HCT116 (cell line): ENCODE measurements around the gene PIGC. TPM values are rescaled to one million over a fixed set of nuclear protein-coding genes. Genes with fewer than 3 reads are reported as not detected.

Source experiments
- ATAC-seq: fragments of 200-7000 bp; cut with Tn5 transposase; 2 replicates; pipeline ENCODE4 v1.9.1; 2020; ENCODE audit warnings: mild to moderate bottlenecking, moderate library complexity
- BruUV-seq: library from RNA; stranded (reverse); fragments of 400-500 nt; replicated peaks from 2 replicates; lab custom pipeline; 2021; lab: Mats Ljungman, UMichigan
- CTCF ChIA-PET: fragments of 300-600 bp; sonication (Branson Sonifier 250); formaldehyde crosslinking; loops from one replicate; lab custom pipeline; 2021; ENCODE audit warnings: antibody characterized with exemption; lab: Charles Lee
- POLR2A ChIA-PET: fragments of 300-600, 350-600 bp; sonication (Branson Sonifier 250); formaldehyde crosslinking; loops from one replicate; lab custom pipeline; 2021; ENCODE audit warnings: antibody characterized with exemption; lab: Charles Lee
- RAD21 ChIA-PET, 2 experiments: fragments of 300-600 bp; sonication (Branson Sonifier 250); formaldehyde crosslinking; loops; one replicate each; lab custom pipeline; 2023; ENCODE audit warnings: low total read pairs in 2 of 2; ENCODE audit not compliant: uncharacterized antibody in 2 of 2, unreplicated experiment in 2 of 2, low non-redundant PET in 1 of 2; lab: Charles Lee
- DNase-seq: peaks from one replicate; pipeline ENCODE4 v3.0.0-alpha.2; 2010; ENCODE audit warnings: low read depth, low spot score
- H2AFZ ChIP-seq: fragments of 200-600 bp; shearing (Covaris generic), sonication (generic); 2 replicates; pipeline ENCODE4 v1.6.1; 2017; ENCODE audit warnings: low read depth, mixed run types, mixed read lengths, antibody characterized with exemption, low read length; ENCODE audit not compliant: poor library complexity, severe bottlenecking
- H3K27ac ChIP-seq: 2 replicates; pipeline ENCODE4 v1.5.1; 2012; ENCODE audit warnings: low read depth, low read length
- H3K27me3 ChIP-seq: fragments of 200-600 bp; sonication (generic); 2 replicates; pipeline ENCODE4 v1.6.1; 2016; ENCODE audit warnings: mixed run types, low read length, mixed read lengths; ENCODE audit not compliant: insufficient read depth
- H3K36me3 ChIP-seq, 2 experiments: fragments of 200-500 bp in 1 of 2; fragments of 200-600 bp in 1 of 2; sonication (Bioruptor generic) in 1 of 2; sonication (generic) in 1 of 2; 2 replicates each; pipeline versions ENCODE4 v1.5.1 to v1.6.1; 2014 to 2016; ENCODE audit warnings: low read length in 2 of 2, inconsistent platforms in 1 of 2, mixed read lengths in 1 of 2, mixed run types in 1 of 2; ENCODE audit not compliant: insufficient read depth in 2 of 2, control insufficient read depth in 1 of 2
- H3K4me1 ChIP-seq, 2 experiments: fragments of 200-600 bp in 1 of 2; sonication (generic) in 1 of 2; 2 replicates each; pipeline versions ENCODE4 v1.5.1 to v1.6.1; 2012 to 2017; ENCODE audit warnings: low read length in 2 of 2, inconsistent platforms in 1 of 2, mild to moderate bottlenecking in 1 of 2, mixed read lengths in 1 of 2, mixed run types in 1 of 2, moderate library complexity in 1 of 2; ENCODE audit not compliant: insufficient read depth in 2 of 2, control insufficient read depth in 1 of 2
- H3K4me2 ChIP-seq: fragments of 200-600 bp; sonication (generic); 2 replicates; pipeline ENCODE4 v1.6.1; 2017; ENCODE audit warnings: mixed run types, low read length, mixed read lengths
- H3K4me3 ChIP-seq, 2 experiments: fragments of 200-600 bp in 1 of 2; sonication (generic) in 1 of 2; replicated peaks in 1 of 2; 2 replicates each; pipeline ENCODE4 v1.5.1; 2011 to 2016; ENCODE audit warnings: low read length in 2 of 2, control low read depth in 1 of 2, low read depth in 1 of 2, mild to moderate bottlenecking in 1 of 2, mixed read lengths in 1 of 2, mixed run types in 1 of 2
- H3K79me2 ChIP-seq: fragments of 200-600 bp; sonication (generic); 2 replicates; pipeline ENCODE4 v1.6.1; 2017; ENCODE audit warnings: mild to moderate bottlenecking, mixed run types, low read length, moderate library complexity, mixed read lengths; ENCODE audit not compliant: insufficient read depth
- H3K9ac ChIP-seq: fragments of 200-600 bp; sonication (generic); 2 replicates; pipeline ENCODE4 v1.6.1; 2016; ENCODE audit warnings: low read length, mixed read lengths
- H3K9me2 ChIP-seq: fragments of 200-600 bp; sonication (generic), shearing (Covaris generic); 2 replicates; pipeline ENCODE4 v1.6.1; 2017; ENCODE audit warnings: mixed run types, mild to moderate bottlenecking, moderate library complexity; ENCODE audit not compliant: insufficient read depth
- H3K9me3 ChIP-seq, 2 experiments: fragments of 200-500 bp in 1 of 2; fragments of 200-600 bp in 1 of 2; sonication (Bioruptor generic) in 1 of 2; sonication (generic) in 1 of 2; 2 replicates each; pipeline ENCODE4 v1.6.1; 2014 to 2017; ENCODE audit warnings: low read length in 2 of 2, mixed read lengths in 2 of 2, inconsistent platforms in 1 of 2, low read depth in 1 of 2, mild to moderate bottlenecking in 1 of 2, mixed run types in 1 of 2, moderate library complexity in 1 of 2; ENCODE audit not compliant: control insufficient read depth in 1 of 2, insufficient read depth in 1 of 2
- H4K20me1 ChIP-seq: fragments of 200-600 bp; sonication (generic), shearing (Covaris generic); 2 replicates; pipeline ENCODE4 v1.6.1; 2017; ENCODE audit warnings: mixed run types, mild to moderate bottlenecking, moderate library complexity; ENCODE audit not compliant: insufficient read depth
- CBX3 ChIP-seq: IDR thresholded peaks from 2 replicates; pipeline ENCODE4 v1.6.1; 2012; ENCODE audit warnings: low read depth
- CTCF ChIP-seq, 3 experiments: fragments of 200-600 bp in 1 of 3; sonication (generic) in 1 of 3; IDR thresholded peaks in 2 of 3; conservative IDR thresholded peaks in 1 of 3; 2 replicates each; pipeline ENCODE4 v1.5.1; 2012 to 2017; ENCODE audit warnings: low read depth in 2 of 3, low read length in 2 of 3, antibody characterized with exemption in 1 of 3, borderline replicate concordance in 1 of 3, control low read depth in 1 of 3, mild to moderate bottlenecking in 1 of 3, mixed read lengths in 1 of 3, mixed run types in 1 of 3, moderate library complexity in 1 of 3; ENCODE audit not compliant: insufficient read depth in 1 of 3
- EGR1 ChIP-seq: IDR thresholded peaks from 2 replicates; pipeline ENCODE4 v1.6.1; 2012; ENCODE audit warnings: low read depth
- ELF1 ChIP-seq: IDR thresholded peaks from 2 replicates; pipeline ENCODE4 v1.6.1; 2012; ENCODE audit warnings: low read depth, borderline replicate concordance
- FOSL1 ChIP-seq: IDR thresholded peaks from 2 replicates; pipeline ENCODE4 v1.6.1; 2012; ENCODE audit warnings: low read depth
- JUND ChIP-seq: IDR thresholded peaks from 2 replicates; pipeline ENCODE4 v1.6.1; 2012
- MAX ChIP-seq: IDR thresholded peaks from 2 replicates; pipeline ENCODE4 v1.6.1; 2012
- RAD21 ChIP-seq: IDR thresholded peaks from 2 replicates; pipeline ENCODE4 v1.6.1; 2012; ENCODE audit warnings: low read depth, mild to moderate bottlenecking
- SIN3A ChIP-seq: IDR thresholded peaks from 2 replicates; pipeline ENCODE4 v1.6.1; 2012; ENCODE audit warnings: low read depth
- SP1 ChIP-seq: IDR thresholded peaks from 2 replicates; pipeline ENCODE4 v1.6.1; 2012; ENCODE audit warnings: low read depth
- SRF ChIP-seq: IDR thresholded peaks from 2 replicates; pipeline ENCODE4 v1.6.1; 2012; ENCODE audit warnings: low read depth
- ZFX ChIP-seq: fragments of 450-650 bp; IDR thresholded peaks from 2 replicates; pipeline ENCODE4 v1.6.1; 2017
- intact Hi-C: fragments of 100-400 bp; cut with micrococcal nuclease; formaldehyde crosslinking; loops from 2 replicates; pipeline ENCODE4 v1.10.0; 2022
- total RNA-seq: library from RNA; stranded (reverse); gene quantifications from one replicate; pipeline ENCODE4 v1.2.1, GENCODE V29; 2021; ENCODE audit not compliant: unreplicated experiment

The PIGC gene
- total RNA-seq, 1 experiment from 2014 or later = 11.9 TPM

- peak; percentile 56 for DNase-seq
- H3K9me3 ChIP-seq = no peaks in the 10 kb centered on the region
- H3K4me1 ChIP-seq = peaks cover 24 to 41% of the 10 kb centered on the region in 2 experiments
- H4K20me1 ChIP-seq = no peaks in the 10 kb centered on the region
- no peaks in the 10 kb centered on the region for H3K27me3 ChIP-seq
- H3K27ac ChIP-seq = peak overlapping the region; percentile 40; the same call in 1 of the 2 replicates
- no peaks in the 10 kb centered on the region for H3K36me3 ChIP-seq
- POLR2A ChIA-PET = no interaction called here
- peak overlapping the region; percentile 7; the same call in 1 of the 2 replicates for H3K9ac ChIP-seq
- no peaks in the 10 kb centered on the region for H3K9me2 ChIP-seq
- H3K4me3 ChIP-seq = peak overlapping the region in 1 of 2 experiments; percentile 23; a peak in 1 of 4 replicates
- H3K4me2 ChIP-seq = peak overlapping the region; percentile 61
- peak; percentile 94 for ATAC-seq
- TF ChIP-seq EGR1 (no peak), FOSL1 (peak; percentile 66; the same call in 1 of the 2 replicates), SP1 (peak; percentile 77), SIN3A (peak; percentile 41; the same call in 1 of the 2 replicates), ELF1 (no peak), CBX3 (0 out of 2 replicates have a peak, but pooled peaks have one; percentile 12), JUND (peak; percentile 68), RAD21 (0 out of 2 replicates have a peak, but pooled peaks have one; percentile 11), SRF (peak; percentile 42; the same call in 1 of the 2 replicates), MAX (peak; percentile 56; the same call in 1 of the 2 replicates), ZFX (0 out of 2 replicates have a peak, but pooled peaks have one; percentile 24), CTCF (IDR thresholded peaks at IDR 0.05 in 2 of 3, conservative IDR thresholded peaks at IDR 0.05 in 1 of 3; ENCODE audit: borderline replicate concordance in 1 of 3, insufficient read depth in 1 of 3, low read depth in 2 of 3, low read length in 2 of 3) (no peak)
- peak overlapping the region; percentile 85 for H2AFZ ChIP-seq
- RAD21 ChIA-PET = no interaction called here
- no TSS peak for BruUV-seq
- CTCF ChIA-PET = no interaction called here
- intact Hi-C loops = no loop called here
- H3K79me2 ChIP-seq = no peaks in the 10 kb centered on the region
Observed at GRCh38 chr1:172476218-172476811, 32.4 kb upstream of the PIGC start.
